K562 (cell line): Measurements from ENCODE around the gene NRTN. TPM values are rescaled to one million over a fixed set of nuclear protein-coding genes. Genes with fewer than 3 reads are reported as not detected.

Experiments used
- ATAC-seq: fragments of 200-7000 bp; cut with Tn5 transposase; 3 replicates; pipeline ENCODE4 v1.9.1; 2020; ENCODE audit warnings: moderate library complexity
- BruUV-seq: library from RNA; stranded (reverse); fragments of 400-500 nt; replicated peaks from 2 replicates; lab custom pipeline; 2021; lab: Mats Ljungman, UMichigan
- CTCF ChIA-PET: fragments of 300-600 bp; formaldehyde crosslinking; extraction: SDS; loops from one replicate; lab custom pipeline; 2021; ENCODE audit warnings: low intra/inter-chr PET ratio; lab: Yijun Ruan, JAX
- POLR2A ChIA-PET: fragments of 300-600, 350-650 bp; sonication (Branson Sonifier 250); formaldehyde crosslinking; extraction: SDS; loops from one replicate; lab custom pipeline; 2021; ENCODE audit warnings: antibody characterized with exemption, inconsistent platforms; lab: Yijun Ruan, JAX
- DNase-seq, 4 experiments: peaks; one replicate each; pipeline versions ENCODE4 v3.0.0 to v3.0.0-alpha.2; 2011 to 2018; ENCODE audit warnings: low spot score in 3 of 4, mixed read lengths in 3 of 4; ENCODE audit errors: extremely low read depth in 1 of 4
- FAIRE-seq: peaks from 2 replicates; lab custom pipeline; 2011; peaks lifted over from hg19 to GRCh38; lab: Jason Lieb, UNC
- H2AFZ ChIP-seq: 2 replicates; pipeline ENCODE4 v1.6.0; 2011; ENCODE audit warnings: low read depth, low read length, control low read depth, inconsistent platforms
- H3K27ac ChIP-seq: fragments of 200-600 bp; 3 replicates; pipeline ENCODE4 v1.8.0; 2011; ENCODE audit warnings: low read depth, mild to moderate bottlenecking, control low read depth, inconsistent platforms, low read length, moderate library complexity, mixed read lengths; ENCODE audit errors: extremely low read depth
- H3K27me3 ChIP-seq, 2 experiments: fragments of 300-600 bp in 1 of 2; 2 replicates in 1 of 2; 3 replicates in 1 of 2; pipeline versions ENCODE4 v1.6.0 to v1.8.0; 2011; ENCODE audit warnings: inconsistent platforms in 2 of 2, low read length in 2 of 2, mild to moderate bottlenecking in 1 of 2, mixed read lengths in 1 of 2, moderate library complexity in 1 of 2; ENCODE audit not compliant: control insufficient read depth in 2 of 2, insufficient read depth in 2 of 2
- H3K36me3 ChIP-seq: fragments of 300-600 bp; 3 replicates; pipeline ENCODE4 v1.8.0; 2011; ENCODE audit warnings: mild to moderate bottlenecking, low read length, inconsistent platforms; ENCODE audit not compliant: control insufficient read depth, insufficient read depth
- H3K4me1 ChIP-seq, 2 experiments: fragments of 200-600 bp in 1 of 2; replicated peaks in 1 of 2; 2 replicates in 1 of 2; 3 replicates in 1 of 2; pipeline versions ENCODE4 v1.5.1 to v1.8.0; 2011; ENCODE audit warnings: inconsistent platforms in 2 of 2, low read length in 2 of 2, mild to moderate bottlenecking in 1 of 2, mixed read lengths in 1 of 2, moderate library complexity in 1 of 2; ENCODE audit not compliant: control insufficient read depth in 2 of 2, insufficient read depth in 2 of 2
- H3K4me2 ChIP-seq: 2 replicates; pipeline ENCODE4 v1.6.1; 2011; ENCODE audit warnings: low read length, control low read depth, inconsistent platforms, mixed read lengths; ENCODE audit not compliant: insufficient read depth
- H3K4me3 ChIP-seq: fragments of 200-600 bp; sonication (generic), shearing (Covaris generic); 2 replicates; pipeline ENCODE4 v1.5.1; 2016; ENCODE audit warnings: control low read depth, inconsistent platforms
- H3K79me2 ChIP-seq: fragments of 200-600 bp; 3 replicates; pipeline ENCODE4 v1.8.0; 2011; ENCODE audit warnings: low read length, inconsistent platforms; ENCODE audit not compliant: control insufficient read depth, insufficient read depth
- H3K9ac ChIP-seq, 2 experiments: 2 replicates each; pipeline versions ENCODE4 v1.6.0 to v1.6.1; 2011; ENCODE audit warnings: low read depth in 2 of 2, low read length in 2 of 2, control low read depth in 1 of 2, inconsistent platforms in 1 of 2, mild to moderate bottlenecking in 1 of 2, mixed read lengths in 1 of 2; ENCODE audit not compliant: insufficient read depth in 1 of 2
- H3K9me1 ChIP-seq: one replicate; pipeline ENCODE4 v1.6.0; 2011; ENCODE audit warnings: inconsistent platforms, mild to moderate bottlenecking, low read length, moderate library complexity; ENCODE audit not compliant: control insufficient read depth, insufficient read depth
- H3K9me3 ChIP-seq: replicated peaks from 2 replicates; pipeline ENCODE4 v1.5.1; 2011; ENCODE audit warnings: low read depth, low read length, inconsistent platforms; ENCODE audit not compliant: control insufficient read depth, insufficient read depth
- H4K20me1 ChIP-seq: replicated peaks from 2 replicates; pipeline ENCODE4 v1.6.1; 2011; ENCODE audit warnings: low read length, inconsistent platforms, mixed read lengths; ENCODE audit not compliant: control insufficient read depth, insufficient read depth
- BCL6 ChIP-seq: fragments of 250-450 bp; sonication (Bioruptor Pico); IDR thresholded peaks from 2 replicates; pipeline ENCODE4 v1.4.0; 2020
- BMI1 ChIP-seq: fragments of 150-350 bp; IDR thresholded peaks from 2 replicates; pipeline ENCODE4 v1.6.1; 2014; ENCODE audit warnings: low read length
- IRF2 ChIP-seq: sonication (generic); formaldehyde crosslinking; IDR thresholded peaks from 2 replicates; pipeline ENCODE4 v1.8.1; 2022; ENCODE audit warnings: mild to moderate bottlenecking, missing genetic modification reagents
- POLR2A ChIP-seq: fragments of 450-650 bp; conservative IDR thresholded peaks from 2 replicates; pipeline ENCODE4 v1.6.1; 2016
- POLR2G ChIP-seq: fragments of 200-400 bp; formaldehyde crosslinking; IDR thresholded peaks from 2 replicates; pipeline ENCODE4 v1.6.1; 2017; ENCODE audit warnings: low read depth, mild to moderate bottlenecking, antibody characterized with exemption, low read length, moderate library complexity
- RBFOX2 ChIP-seq: fragments of 200-400 bp; formaldehyde crosslinking; IDR thresholded peaks from 2 replicates; pipeline ENCODE4 v1.6.1; 2017; ENCODE audit warnings: low read depth, mild to moderate bottlenecking, low read length, moderate library complexity
- WGBS: fragments of 100-300 bp; shearing (Covaris generic); methylation state at CpG from one replicate; pipeline ENCODE4 v1.1.6; 2016; ENCODE audit warnings: low coverage, mixed read lengths; ENCODE audit not compliant: insufficient coverage; ENCODE audit errors: missing lambda C conversion rate; 5-methylcytosine and 5-hydroxymethylcytosine counted together
- in situ Hi-C: fragments of 300-500 bp; cut with MboI; formaldehyde crosslinking; loops from 4 replicates; pipeline ENCODE4 v1.15.0; 2018; ENCODE audit warnings: inconsistent platforms, mixed read lengths
- intact Hi-C: fragments of 100-400 bp; cut with micrococcal nuclease; formaldehyde crosslinking; loops from 2 replicates; pipeline ENCODE4 v1.14.2; 2022
- polyA plus RNA-seq, 8 experiments: library from polyadenylated mRNA; depleted of rRNA in 4 of 8; stranded (reverse) in 5 of 8; unstranded in 3 of 8; fragments of >200 nt; fragmentation: Nextera tagmentation in 2 of 8; fragmentation: Illumina TruSeq in 1 of 8; extraction: Ambion mirVana in 2 of 8; extraction: Trizol in 1 of 8; gene quantifications; 2 replicates each; pipeline versions ENCODE4 v1.2.1 to v1.2.3, GENCODE V29; 2011 to 2014; ENCODE audit warnings: inconsistent platforms in 1 of 8, missing spikeins in 1 of 8
- total RNA-seq, 7 experiments: library from RNA; depleted of rRNA in 6 of 7; stranded (reverse); fragments of >200 nt in 6 of 7; fragmentation: Illumina TruSeq in 2 of 7; extraction: Trizol in 2 of 7; gene quantifications; 2 replicates each; pipeline versions ENCODE4 v1.2.1 to v1.2.3, GENCODE V29; 2011 to 2021; ENCODE audit warnings: low replicate concordance in 1 of 7
- TF ChIP-seq, protein P1 (sequence below): fragments of 250-450 bp; sonication (Bioruptor Pico); IDR thresholded peaks from 2 replicates; pipeline ENCODE4 v1.5.0; 2020; ENCODE audit warnings: mild to moderate bottlenecking

NRTN gene
- total and polyA plus RNA-seq, 9 of the 15 experiments (the other 6 are each of a cell fraction or from before 2014, with no cell fraction given), result 0.62 to 8.1 (median 1.6) TPM; not detected in 2

GRCh38 chr19:5788422-5788821, 16.4 kb upstream of the NRTN start:
- no peak overlapping the region for H3K9ac ChIP-seq
- H3K36me3 ChIP-seq, result peaks cover 65% of the 10 kb centered on the region
- 95% methylated on average over 5 of the region's 5 CpGs for WGBS
- TF ChIP-seq POLR2A (peak; percentile 45; the same call in 1 of the 2 replicates), BMI1 (no peak)
- TF ChIP-seq, all 486 proteins: peak for 1
- H2AFZ ChIP-seq, result no peak overlapping the region
- no peak overlapping the region for H3K4me3 ChIP-seq
- POLR2A ChIA-PET, result interaction anchor here (0.8 kb wide), 1 partner anchor 68 kb away, joined by 5 read pairs; the partner anchor contains the start of gene CATSPERD
- no peaks in the 10 kb centered on the region for H3K9me1 ChIP-seq
- 0 out of 2 replicates have a peak, but pooled peaks cover 10% of the 10 kb centered on the region for H4K20me1 ChIP-seq
- no peak for DNase-seq
- H3K79me2 ChIP-seq, result peaks cover 21% of the 10 kb centered on the region
- no peaks in the 10 kb centered on the region for H3K9me3 ChIP-seq
- CTCF ChIA-PET, result no interaction called here
- intact Hi-C loops, result no loop called here
- no peak overlapping the region for H3K27ac ChIP-seq
- no peak for ATAC-seq
- no peaks in the 10 kb centered on the region for H3K27me3 ChIP-seq
- H3K4me2 ChIP-seq, result no peak overlapping the region
- in situ Hi-C loops, result no loop called here
- BruUV-seq, result no TSS peak
- H3K4me1 ChIP-seq, result peaks cover 2 to 55% of the 10 kb centered on the region in 2 experiments; a peak in 2 of 5 replicates
- no peak for FAIRE-seq

DNA sequence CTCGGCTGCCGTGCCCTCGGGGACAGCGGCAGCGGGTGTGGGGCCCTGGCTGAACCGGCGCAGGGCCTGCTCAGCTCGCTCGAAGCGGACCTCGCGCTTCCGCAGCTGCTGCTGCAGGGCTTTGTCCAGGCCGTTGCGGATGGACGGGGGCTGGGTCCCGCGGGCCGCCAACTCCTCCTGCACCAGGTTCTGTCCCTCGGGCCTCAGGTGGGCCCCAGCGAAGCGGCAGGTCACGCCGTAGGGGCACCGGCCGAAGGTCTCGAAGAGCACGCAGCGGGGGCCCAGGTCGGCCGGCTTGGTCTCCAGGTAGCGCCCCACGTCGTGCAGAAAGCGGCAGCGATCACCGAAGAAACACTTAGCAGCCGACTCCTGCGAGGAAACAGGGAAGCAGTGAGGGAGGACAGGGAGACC, 15.5 kb upstream of the NRTN start:
- in situ Hi-C loops, result no loop called here
- H4K20me1 ChIP-seq, result 0 out of 2 replicates have a peak, but pooled peaks cover 10% of the 10 kb centered on the region
- H3K9me3 ChIP-seq, result no peaks in the 10 kb centered on the region
- ATAC-seq (no peak), DNase-seq (no peak), FAIRE-seq (no peak)
- peaks cover 21% of the 10 kb centered on the region for H3K79me2 ChIP-seq
- CTCF ChIA-PET, result no interaction called here
- no peaks in the 10 kb centered on the region for H3K27me3 ChIP-seq
- H3K9ac ChIP-seq, result peak overlapping the region in 1 of 2 experiments; percentile 99; a peak in 2 of 4 replicates
- WGBS, result 100% methylated on average over 3 of the region's 39 CpGs
- no peak overlapping the region for H3K4me3 ChIP-seq
- H3K36me3 ChIP-seq, result peaks cover 59% of the 10 kb centered on the region
- TF ChIP-seq POLR2G (peak; percentile 69), BCL6 (CRISPR knock-in tag) (no peak), IRF2 (CRISPR knock-in tag) (no peak), RBFOX2 (peak; percentile 81)
- TF ChIP-seq, protein P1, sequence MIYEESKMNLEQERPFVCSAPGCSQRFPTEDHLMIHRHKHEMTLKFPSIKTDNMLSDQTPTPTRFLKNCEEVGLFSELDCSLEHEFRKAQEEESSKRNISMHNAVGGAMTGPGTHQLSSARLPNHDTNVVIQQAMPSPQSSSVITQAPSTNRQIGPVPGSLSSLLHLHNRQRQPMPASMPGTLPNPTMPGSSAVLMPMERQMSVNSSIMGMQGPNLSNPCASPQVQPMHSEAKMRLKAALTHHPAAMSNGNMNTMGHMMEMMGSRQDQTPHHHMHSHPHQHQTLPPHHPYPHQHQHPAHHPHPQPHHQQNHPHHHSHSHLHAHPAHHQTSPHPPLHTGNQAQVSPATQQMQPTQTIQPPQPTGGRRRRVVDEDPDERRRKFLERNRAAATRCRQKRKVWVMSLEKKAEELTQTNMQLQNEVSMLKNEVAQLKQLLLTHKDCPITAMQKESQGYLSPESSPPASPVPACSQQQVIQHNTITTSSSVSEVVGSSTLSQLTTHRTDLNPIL (CRISPR knock-in tag), result no peak
- H3K4me2 ChIP-seq, result no peak overlapping the region; the same call in 1 of the 2 replicates
- peaks cover 4 to 49% of the 10 kb centered on the region in 2 experiments; a peak in 3 of 5 replicates for H3K4me1 ChIP-seq
- no peaks in the 10 kb centered on the region for H3K9me1 ChIP-seq
- no peak overlapping the region for H2AFZ ChIP-seq
- no TSS peak for BruUV-seq
- intact Hi-C loops, result no loop called here
- POLR2A ChIA-PET, result interaction anchor here (0.6 to 1.5 kb wide), 8 partner anchors 9 to 1023 kb away, joined by 3 to 4 read pairs (median 3); no protein-coding TSS in a partner anchor
- H3K27ac ChIP-seq, result no peak overlapping the region
